NCI-H128 (cell line): Measurements from ENCODE around the gene PLAAT2.
A peak's percentile ranks its signal among the peaks of the same experiment; 100 is the strongest.
"Not testable (repeated sequence)": the region's sequence is repeated elsewhere in the genome, so short reads cannot be mapped to it uniquely, and the experiment has no call there.

Source experiments
- DNase-seq: peaks from one replicate; lab custom pipeline; 2025; ENCODE audit not compliant: unreplicated experiment; lab: John Stamatoyannopoulos, UW

The PLAAT2 gene

GRCh38 chr11:63550156-63550700, 13.0 kb downstream of the PLAAT2 start:
- DNase-seq, result not testable (repeated sequence)

DNA sequence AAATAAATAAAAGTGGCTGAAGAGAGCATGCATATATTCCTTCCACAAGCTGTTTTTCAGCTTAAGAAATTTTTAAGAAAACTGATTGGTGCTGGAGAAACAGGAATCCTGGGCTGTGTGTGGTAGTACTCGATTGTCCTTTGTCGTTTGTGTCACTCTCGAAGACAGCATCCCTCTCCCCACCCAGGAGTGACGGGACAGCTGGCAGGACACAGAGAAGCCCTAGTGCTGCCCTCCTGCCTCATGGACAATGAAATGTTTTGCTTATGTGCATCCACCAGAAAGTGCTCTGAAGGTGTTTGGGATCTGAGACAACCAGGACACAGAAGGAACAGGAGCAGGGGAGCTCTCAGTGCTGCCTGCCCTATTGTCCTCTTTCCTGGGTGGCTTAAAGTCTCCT, 13.8 kb downstream of the PLAAT2 start:
- DNase-seq, result no peak

GRCh38 chr11:63548178-63548577, 15.0 kb downstream of the PLAAT2 start:
- DNase-seq, result no peak

- no peak for DNase-seq
Measured at GRCh38 chr11:63547061-63547460, 16.1 kb downstream of the PLAAT2 start.

DNA sequence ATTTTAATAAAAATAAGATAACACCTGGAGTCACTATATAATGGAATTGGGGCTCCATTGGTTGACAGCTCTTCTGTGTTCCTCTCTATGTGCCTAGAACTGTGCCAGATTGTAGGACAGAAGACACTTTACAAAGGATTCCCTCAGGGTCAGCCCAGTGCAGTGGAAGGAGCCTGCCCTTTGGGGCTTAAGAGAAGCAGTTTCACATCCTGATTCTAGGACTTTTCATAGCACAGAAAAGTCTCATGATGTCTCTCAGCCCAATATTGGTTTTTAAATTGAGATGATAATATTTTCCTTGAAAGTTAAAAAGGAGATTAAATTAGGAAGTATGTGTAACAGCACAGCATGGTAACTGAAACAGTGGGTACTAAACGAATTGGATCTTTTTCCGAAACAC, 19.5 kb downstream of the PLAAT2 start:
- no peak for DNase-seq

DNA sequence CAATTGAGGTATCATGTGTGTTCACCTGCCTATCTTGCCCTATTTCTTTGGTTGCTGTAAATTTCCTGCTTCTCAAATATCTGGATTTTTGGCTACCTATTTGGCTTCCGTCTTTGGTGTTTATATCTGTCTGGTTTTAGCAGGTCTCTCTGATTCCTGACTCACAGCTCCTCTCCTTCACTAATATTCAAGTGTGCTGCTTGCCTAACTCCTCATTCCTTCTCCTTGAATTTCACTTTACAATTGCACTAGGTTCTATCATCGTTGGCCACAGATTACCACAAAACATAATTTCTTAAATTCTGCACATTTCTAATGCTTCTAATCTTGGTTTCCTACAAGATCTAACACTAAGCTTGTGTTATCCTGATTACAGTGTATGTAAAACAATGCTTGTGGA, 20.7 kb downstream of the PLAAT2 start:
- DNase-seq, result not testable (repeated sequence)

DNA sequence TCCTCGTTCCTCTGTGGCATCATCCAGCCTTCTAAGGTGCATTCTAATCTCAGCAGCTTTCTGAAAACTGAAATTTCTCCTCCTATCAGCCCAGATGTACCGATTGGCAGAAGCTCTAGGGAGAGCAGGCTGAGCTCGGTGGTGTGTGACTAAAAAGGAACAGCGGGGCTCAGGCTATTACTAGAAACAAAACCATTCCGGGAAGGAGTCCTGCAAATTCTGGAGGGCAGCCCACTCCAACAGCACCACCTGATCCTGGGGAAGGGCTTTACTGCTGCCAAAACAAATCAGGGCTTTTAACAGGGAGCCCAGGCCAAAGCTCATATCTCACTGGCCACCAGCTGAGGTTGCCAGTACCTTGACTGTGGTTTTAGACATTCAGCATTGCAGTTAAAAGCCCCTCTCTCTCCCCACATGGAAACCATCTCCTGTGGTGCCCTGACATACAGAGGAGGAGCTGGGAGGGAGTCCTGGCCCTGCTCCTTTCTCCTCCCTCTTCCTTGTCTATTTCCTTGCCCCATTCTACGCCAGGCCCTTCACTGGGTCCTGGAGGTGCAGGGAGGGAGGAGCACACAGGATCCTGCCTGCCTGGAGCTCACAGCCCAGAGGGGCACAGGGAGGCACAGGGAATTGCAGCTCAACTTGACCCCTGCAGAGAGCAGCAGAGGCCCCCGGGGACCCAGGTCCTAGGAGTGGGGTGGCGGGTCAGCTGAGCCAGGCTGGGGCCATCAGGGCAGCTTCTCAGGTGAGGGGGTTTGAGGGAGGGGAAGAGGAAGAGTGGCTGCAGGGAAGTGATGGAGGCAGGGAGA, 25.7 kb downstream of the PLAAT2 start:
- peak; percentile 6 for DNase-seq

DNA sequence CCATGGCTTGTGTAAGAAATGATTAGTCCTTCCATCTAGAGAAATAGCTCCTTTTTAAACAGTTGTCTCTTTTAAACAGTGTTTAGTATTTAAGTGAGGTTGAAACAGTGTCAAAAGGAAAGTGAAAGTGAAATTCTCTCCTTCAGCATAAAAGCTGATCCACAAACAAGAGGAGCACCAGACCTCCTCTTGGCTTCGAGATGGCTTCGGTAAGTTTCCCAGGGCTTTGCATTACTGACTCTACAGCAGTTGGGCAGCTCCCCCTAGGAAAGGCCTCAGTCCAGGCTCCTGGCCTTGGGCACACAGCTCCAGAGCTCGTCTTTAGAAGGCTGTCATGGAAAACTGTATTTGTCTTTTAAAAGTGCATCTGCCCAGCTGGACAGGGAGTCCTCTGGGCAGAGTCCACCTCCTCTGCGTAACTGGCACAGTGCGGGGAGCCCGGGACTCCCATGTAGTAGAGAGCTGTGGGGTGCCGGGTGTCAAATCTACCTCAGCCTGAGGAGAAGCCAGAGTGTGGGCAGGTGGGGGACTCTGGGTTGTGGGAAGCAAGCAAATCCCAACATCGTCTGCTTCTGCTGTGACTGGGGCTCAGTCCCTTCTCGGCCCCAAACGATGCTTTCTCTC, 26.4 kb downstream of the PLAAT2 start, which contains the start of gene PLAAT4:
Gene PLAAT4, plus strand, starts transcription at position 140 of the 624 bp plus-strand sequence. Its CDS starts 61 bp downstream, at position 201.
- no peak for DNase-seq

DNA sequence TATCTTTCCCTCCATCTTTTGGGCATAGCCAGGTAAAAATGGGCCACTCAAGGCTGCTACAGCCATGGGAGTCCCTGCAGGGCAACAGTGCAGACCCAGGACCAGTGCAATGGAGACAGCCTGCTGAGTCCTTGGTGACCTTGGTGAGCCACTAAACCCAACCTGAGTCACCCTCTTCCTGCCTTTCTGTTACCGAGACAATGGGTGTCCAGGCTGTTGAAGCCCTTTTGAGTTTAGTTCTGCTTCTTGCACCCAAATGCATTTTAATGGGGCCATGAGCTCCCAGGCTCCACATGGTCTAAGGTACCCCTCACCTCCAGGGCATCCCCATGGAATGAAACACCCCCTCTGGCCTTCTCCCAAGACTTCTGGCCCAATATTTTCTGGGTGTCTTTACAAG, 27.4 kb downstream of the PLAAT2 start:
- no peak for DNase-seq

GRCh38 chr11:63534895-63535461, 28.2 kb downstream of the PLAAT2 start:
- DNase-seq, result no peak

DNA sequence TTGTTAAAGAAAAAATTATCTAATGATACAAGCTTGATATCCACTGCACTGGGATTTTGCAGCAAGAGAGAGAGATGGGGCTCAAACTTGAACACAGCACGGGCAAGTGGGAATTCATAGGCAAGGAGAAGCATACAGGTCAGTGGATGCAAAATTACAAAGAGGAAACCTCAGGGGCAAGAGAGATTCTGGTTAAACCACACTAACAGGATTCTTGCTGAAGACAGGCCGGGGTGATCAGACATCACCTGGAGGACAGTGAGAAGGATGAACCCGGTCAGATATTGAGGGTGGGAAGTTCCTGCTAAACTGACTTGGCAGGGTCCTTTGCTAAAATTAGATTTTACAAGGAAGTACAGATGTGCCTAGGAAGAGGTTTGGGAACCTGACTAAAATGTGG, 29.1 kb downstream of the PLAAT2 start:
- no peak for DNase-seq

DNA sequence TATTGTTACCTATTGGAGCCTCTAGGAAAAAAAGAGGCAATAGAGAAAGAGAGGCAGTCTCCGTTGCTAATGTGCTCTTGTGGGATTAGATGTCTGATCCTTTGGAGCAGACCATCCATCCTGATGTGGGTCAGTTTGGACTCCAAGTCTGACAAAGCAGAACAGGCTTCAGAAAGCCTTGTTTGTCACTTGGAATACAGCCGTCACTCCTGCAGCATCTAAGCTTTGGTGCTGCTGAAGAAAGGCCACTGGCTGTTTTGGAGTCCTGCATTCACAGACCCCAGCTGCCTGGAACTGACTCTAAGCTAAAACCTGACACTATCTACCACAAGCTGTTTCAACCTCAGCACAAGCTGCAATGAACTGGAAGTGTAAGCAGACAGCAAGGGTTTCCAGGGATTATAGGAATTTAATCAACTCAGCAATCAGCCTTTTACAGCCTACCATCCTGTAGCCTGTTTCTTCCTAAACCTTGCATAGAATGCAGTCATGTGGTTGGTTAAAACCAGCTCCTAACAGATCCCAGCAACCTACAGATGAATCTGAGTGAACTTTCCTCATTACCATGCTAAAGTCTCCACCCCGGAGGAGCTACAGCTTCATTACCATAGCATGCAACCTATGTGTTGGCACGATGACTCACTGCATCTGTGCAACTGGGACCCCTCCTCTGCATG, 30.2 kb downstream of the PLAAT2 start:
- no peak for DNase-seq

- no peak for DNase-seq
Measured at GRCh38 chr11:63532117-63532516, 31.1 kb downstream of the PLAAT2 start.

GRCh38 chr11:63531074-63531792, 31.9 kb downstream of the PLAAT2 start:
- not testable (repeated sequence) for DNase-seq

- no peak for DNase-seq
Measured at GRCh38 chr11:63530021-63530420, 33.2 kb downstream of the PLAAT2 start.

DNA sequence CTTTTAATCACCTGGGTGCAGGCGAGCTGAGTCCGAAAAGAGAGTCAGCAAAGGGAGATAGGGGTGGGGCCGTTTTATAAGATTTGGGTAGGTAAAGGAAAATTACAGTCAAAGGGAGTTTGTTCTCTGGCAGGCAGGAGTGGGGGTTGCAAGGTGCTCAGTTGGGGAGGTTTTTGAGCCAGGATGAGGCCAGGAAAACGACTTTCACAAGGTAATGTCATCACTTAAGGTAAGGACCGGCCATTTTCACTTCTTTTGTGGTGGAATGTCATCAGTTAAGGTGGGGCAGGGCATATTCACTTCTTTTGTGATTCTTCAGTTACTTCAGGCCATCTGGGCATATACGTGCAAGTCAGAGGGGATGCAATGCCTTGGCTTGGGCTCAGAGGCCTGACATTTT, 33.8 kb downstream of the PLAAT2 start:
- not testable (repeated sequence) for DNase-seq

DNA sequence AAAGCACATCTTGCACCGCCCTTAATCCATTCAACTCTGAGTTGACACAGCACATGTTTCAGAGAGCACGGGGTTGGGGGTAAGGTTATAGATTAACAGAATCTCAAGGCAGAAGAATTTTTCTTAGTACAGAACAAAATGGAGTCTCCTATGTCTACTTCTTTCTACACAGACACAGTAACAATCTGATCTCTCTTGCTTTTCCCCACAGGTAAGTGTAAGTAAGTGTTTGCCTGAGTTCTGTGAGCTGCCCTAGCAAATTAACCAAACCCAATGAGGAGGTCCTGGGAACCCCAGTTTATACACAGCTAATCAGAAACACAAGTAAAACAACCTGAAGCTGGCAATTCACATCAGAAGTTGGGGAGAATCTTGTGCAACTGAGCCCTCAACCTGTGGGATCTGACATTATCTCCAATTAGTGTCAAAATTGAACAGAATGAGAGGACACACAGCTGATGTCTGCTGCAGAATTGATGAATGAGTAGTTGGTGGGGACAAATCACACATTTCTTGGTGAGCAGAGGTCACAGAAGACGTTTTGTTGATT, 34.4 kb downstream of the PLAAT2 start:
- DNase-seq, result not testable (repeated sequence)

GRCh38 chr11:63528156-63528555, 35.0 kb downstream of the PLAAT2 start:
- DNase-seq, result not testable (repeated sequence)

- DNase-seq, result no peak
Measured at GRCh38 chr11:63527667-63528066, 35.5 kb downstream of the PLAAT2 start.

- no peak for DNase-seq
Measured at GRCh38 chr11:63523151-63523550, 40.0 kb downstream of the PLAAT2 start.
